ENCODE data around the gene NQO1. TPM values are rescaled to one million over a fixed set of nuclear protein-coding genes. Genes with fewer than 3 reads are reported as not detected.

NQO1 gene
- total RNA-seq, 3 donors from 2014 or later, result 41.2 to 133 (median 87.4) TPM

DNA sequence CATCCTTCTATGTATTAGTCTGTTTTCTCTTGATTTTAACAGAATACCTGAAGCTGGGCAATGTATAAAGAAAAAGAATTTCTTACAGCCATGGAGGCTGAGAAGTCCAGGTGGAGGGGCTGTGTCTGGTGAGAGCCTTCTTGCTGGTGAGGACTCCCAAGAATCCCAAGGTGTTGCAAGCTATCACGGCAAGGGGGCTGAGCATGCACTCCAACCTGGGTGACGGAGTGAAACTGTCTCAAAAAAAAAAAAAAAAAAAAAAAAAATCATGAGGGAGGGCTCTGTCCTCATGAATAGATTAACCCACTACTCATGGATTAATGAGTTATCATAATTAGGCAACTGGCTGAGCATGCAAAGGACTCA lies 19.4 kb downstream of the NQO1 start:
- H3K4me3 ChIP-seq, result no peak overlapping the region
- H3K9me3 ChIP-seq, result no peaks in the 10 kb centered on the region
- intact Hi-C loops (cut with DNase I, micrococcal nuclease), result loop anchor here in 1 of 2 donors (5.0 kb wide), 1 partner anchor 45 kb away; the partner anchor contains the start of gene NOB1
- DNase-seq (no peak), ATAC-seq (no peak)
- H3K36me3 ChIP-seq (ENCODE audit: low read depth), result no peaks in the 10 kb centered on the region
- peaks cover 12% of the 10 kb centered on the region for H3K4me1 ChIP-seq (ENCODE audit: low read depth)
- TF ChIP-seq, protein P1, sequence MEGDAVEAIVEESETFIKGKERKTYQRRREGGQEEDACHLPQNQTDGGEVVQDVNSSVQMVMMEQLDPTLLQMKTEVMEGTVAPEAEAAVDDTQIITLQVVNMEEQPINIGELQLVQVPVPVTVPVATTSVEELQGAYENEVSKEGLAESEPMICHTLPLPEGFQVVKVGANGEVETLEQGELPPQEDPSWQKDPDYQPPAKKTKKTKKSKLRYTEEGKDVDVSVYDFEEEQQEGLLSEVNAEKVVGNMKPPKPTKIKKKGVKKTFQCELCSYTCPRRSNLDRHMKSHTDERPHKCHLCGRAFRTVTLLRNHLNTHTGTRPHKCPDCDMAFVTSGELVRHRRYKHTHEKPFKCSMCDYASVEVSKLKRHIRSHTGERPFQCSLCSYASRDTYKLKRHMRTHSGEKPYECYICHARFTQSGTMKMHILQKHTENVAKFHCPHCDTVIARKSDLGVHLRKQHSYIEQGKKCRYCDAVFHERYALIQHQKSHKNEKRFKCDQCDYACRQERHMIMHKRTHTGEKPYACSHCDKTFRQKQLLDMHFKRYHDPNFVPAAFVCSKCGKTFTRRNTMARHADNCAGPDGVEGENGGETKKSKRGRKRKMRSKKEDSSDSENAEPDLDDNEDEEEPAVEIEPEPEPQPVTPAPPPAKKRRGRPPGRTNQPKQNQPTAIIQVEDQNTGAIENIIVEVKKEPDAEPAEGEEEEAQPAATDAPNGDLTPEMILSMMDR (IDR thresholded peaks at IDR 0.05), result no peak

DNA sequence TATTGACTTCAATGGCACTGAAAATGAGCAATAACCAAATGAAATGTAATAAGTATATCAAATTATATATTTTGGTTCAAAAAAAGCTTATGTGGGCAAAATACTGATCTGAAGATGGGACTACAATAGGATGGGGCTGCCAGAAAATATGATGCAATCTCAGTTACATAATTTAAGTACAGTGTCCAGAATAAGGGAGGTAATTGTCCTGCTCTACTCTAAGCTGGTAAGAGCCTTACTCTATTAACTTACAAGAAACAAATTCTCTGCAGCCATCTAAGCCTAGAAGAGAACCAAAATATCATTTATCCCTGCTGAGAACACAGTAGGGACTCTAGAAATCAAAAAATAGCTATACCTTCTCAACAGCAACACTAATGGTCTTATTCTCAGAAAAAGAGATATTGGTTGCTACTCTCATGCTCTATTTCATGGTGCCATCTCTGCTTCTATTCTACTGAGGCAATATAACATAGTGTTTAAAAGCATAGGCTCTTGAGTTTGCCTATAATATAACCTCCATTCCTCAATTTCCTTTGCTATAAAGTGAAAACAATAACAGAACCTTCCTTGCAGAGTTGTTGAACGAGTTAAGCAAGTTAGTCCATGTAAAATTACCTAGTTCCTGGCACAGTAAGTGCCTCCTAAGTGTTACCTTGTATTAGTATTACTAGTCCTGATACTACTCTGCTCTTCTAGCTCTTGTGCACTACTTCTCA lies 19.9 kb downstream of the NQO1 start:
- intact Hi-C loops (cut with DNase I, micrococcal nuclease), result loop anchor here in 1 of 2 donors (5.0 kb wide), 1 partner anchor 46 kb away; the partner anchor contains the start of gene NOB1
- Histone ChIP-seq H3K4me1 (ENCODE audit: low read depth) (peaks cover 12% of the 10 kb centered on the region), H3K4me3 (no peak overlapping the region), H3K9me3 (no peaks in the 10 kb centered on the region), H3K36me3 (ENCODE audit: low read depth) (no peaks in the 10 kb centered on the region)
- ATAC-seq (peak; percentile 51), DNase-seq (no peak)
- TF ChIP-seq, protein P1 (IDR thresholded peaks at IDR 0.05), result no peak

DNA sequence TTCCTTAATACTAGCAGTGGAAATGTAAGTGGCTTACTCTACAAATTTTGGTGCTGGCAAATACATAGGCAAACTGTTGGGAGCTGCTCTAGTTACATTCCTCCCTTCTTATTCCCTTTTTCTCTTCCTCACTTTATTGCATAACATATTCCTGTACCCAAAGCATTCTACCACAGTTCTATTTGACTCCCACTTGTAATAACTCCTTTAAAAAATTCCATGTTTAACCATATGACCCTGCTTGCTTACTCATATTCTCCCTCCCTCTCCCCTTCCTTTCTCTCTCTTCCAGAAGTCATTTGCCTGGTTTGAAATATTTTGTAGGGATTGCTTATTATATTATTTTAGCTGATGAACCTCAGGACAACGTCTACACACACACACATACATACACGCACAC lies 22.7 kb downstream of the NQO1 start:
- Histone ChIP-seq H3K4me1 (ENCODE audit: low read depth) (peaks cover 6% of the 10 kb centered on the region), H3K9me3 (no peaks in the 10 kb centered on the region), H3K36me3 (ENCODE audit: low read depth) (no peaks in the 10 kb centered on the region), H3K4me3 (no peak overlapping the region)
- no peak for ATAC-seq
- DNase-seq, result no peak
- intact Hi-C loops (cut with DNase I, micrococcal nuclease), result no loop called here
- TF ChIP-seq, protein P1 (IDR thresholded peaks at IDR 0.05), result no peak

DNA sequence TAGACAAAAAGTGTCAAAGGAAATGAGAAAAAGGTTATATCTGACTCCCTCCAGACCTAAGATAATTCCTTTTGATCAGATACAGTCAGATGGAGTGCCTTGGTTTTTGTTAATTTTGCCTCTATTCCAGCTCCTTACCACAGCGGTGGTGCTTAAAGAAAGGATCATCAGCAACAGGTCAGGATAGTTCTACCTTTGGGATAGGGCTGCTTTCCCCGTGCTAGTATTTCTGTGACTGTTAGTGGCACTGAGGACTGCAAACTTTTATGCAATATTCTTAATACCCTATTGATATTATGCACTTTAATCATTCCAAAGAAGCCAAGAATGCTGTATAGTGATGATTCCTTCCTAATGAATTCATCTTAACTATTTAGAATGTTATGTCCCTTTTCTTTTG lies 24.5 kb downstream of the NQO1 start:
- intact Hi-C loops (cut with DNase I, micrococcal nuclease), result no loop called here
- Histone ChIP-seq H3K4me1 (ENCODE audit: low read depth) (peaks cover 6% of the 10 kb centered on the region), H3K9me3 (no peaks in the 10 kb centered on the region), H3K4me3 (no peak overlapping the region), H3K36me3 (ENCODE audit: low read depth) (no peaks in the 10 kb centered on the region)
- no peak for ATAC-seq
- TF ChIP-seq, protein P1 (IDR thresholded peaks at IDR 0.05), result no peak
- no peak for DNase-seq

DNA sequence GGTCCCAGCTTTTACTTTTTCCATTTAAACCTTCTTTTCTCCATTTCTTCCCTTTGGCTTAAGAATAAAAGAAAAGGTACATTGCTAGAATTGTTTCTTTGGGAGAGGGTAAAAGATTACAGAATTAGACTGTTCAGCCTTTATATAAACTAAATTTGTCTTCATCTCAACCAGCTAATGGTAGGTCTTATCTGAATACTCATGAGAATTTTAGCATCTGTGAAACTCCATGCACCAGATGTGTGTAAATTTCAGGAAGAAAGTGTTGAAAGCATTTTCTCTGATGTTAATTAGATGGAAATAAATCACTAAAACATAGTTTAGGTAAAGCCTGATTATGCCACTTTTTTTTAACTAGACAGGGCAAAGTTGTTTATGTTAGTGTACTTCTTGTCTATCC lies 24.9 kb downstream of the NQO1 start:
- Histone ChIP-seq H3K4me3 (no peak overlapping the region), H3K4me1 (ENCODE audit: low read depth) (peaks cover 6% of the 10 kb centered on the region), H3K36me3 (ENCODE audit: low read depth) (no peaks in the 10 kb centered on the region), H3K9me3 (no peaks in the 10 kb centered on the region)
- ATAC-seq (no peak), DNase-seq (no peak)
- TF ChIP-seq, protein P1 (IDR thresholded peaks at IDR 0.05), result no peak
- intact Hi-C loops (cut with DNase I, micrococcal nuclease), result no loop called here

Data from mucosa of descending colon (tissue), 3 donors.